ENCODE measurements around the gene NXPE3. TPM values are rescaled to one million over a fixed set of nuclear protein-coding genes. Genes with fewer than 3 reads are reported as not detected.

The NXPE3 gene
- total RNA-seq, 4 donors from 2014 or later, result 1.4 to 62.7 (median 3.2) TPM

DNA sequence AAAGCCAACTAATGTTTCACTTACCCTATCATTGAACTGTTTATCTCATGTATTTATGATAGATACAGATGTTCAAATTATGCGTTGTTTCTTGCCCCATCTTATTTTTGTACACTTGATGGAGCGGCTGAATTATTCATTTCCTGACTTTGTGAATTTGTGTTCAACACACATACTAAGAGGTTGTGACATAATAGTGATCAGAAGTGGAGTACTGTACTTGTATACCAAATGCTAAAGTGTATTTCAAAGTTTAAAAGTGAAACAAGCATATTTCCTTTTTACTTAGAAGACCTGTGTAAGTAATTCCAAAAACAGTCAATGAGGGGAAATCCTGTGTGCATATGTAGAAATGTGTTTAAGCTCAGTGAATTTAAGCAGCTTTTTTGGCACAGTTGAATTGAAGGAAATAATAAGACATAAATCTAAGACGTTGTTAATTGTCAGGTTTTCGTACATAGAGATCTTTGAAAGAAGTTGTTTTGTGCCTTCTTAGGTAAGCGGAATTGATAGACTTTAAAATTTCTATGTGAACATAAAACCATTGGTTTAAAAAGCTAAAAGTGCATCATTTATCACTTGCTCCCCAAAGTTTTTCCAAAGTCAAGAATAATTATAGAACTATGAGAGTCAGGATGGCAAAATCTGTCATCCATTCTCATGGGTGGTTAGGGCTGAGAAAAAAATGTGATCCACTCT, 72.2 kb downstream of the NXPE3 start:
- DNase-seq, result no peak
- peaks cover 0 to 38% (median 3%) of the 10 kb centered on the region in 4 donors for H3K4me1 ChIP-seq
- H3K27ac ChIP-seq, result peak overlapping the region; percentile 99 to 100 (median 100)
- TF ChIP-seq POLR2A (IDR thresholded peaks at IDR 0.05), result no peak
- TF ChIP-seq, protein P1, sequence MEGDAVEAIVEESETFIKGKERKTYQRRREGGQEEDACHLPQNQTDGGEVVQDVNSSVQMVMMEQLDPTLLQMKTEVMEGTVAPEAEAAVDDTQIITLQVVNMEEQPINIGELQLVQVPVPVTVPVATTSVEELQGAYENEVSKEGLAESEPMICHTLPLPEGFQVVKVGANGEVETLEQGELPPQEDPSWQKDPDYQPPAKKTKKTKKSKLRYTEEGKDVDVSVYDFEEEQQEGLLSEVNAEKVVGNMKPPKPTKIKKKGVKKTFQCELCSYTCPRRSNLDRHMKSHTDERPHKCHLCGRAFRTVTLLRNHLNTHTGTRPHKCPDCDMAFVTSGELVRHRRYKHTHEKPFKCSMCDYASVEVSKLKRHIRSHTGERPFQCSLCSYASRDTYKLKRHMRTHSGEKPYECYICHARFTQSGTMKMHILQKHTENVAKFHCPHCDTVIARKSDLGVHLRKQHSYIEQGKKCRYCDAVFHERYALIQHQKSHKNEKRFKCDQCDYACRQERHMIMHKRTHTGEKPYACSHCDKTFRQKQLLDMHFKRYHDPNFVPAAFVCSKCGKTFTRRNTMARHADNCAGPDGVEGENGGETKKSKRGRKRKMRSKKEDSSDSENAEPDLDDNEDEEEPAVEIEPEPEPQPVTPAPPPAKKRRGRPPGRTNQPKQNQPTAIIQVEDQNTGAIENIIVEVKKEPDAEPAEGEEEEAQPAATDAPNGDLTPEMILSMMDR (IDR thresholded peaks at IDR 0.05), result no peak
- peaks cover 3 to 44% (median 5%) of the 10 kb centered on the region in 3 donors for H3K36me3 ChIP-seq
- H3K9me3 ChIP-seq, result no peaks in the 10 kb centered on the region
- peak overlapping the region; percentile 84 to 95 (median 92) for H3K4me3 ChIP-seq
- no peaks in the 10 kb centered on the region for H3K27me3 ChIP-seq

- no peak for DNase-seq
- peaks cover 3 to 52% (median 6%) of the 10 kb centered on the region in 3 donors for H3K36me3 ChIP-seq
- no peaks in the 10 kb centered on the region for H3K9me3 ChIP-seq
- H3K4me3 ChIP-seq, result peak overlapping the region; percentile 7 to 95 (median 92)
- peak overlapping the region; percentile 99 to 100 (median 100) for H3K27ac ChIP-seq
- H3K27me3 ChIP-seq, result no peaks in the 10 kb centered on the region
- peak in 1 of 2 donors; percentile 18 for TF ChIP-seq POLR2A (IDR thresholded peaks at IDR 0.05)
- TF ChIP-seq, protein P1 (IDR thresholded peaks at IDR 0.05), result no peak
- H3K4me1 ChIP-seq, result peaks cover 0 to 42% (median 3%) of the 10 kb centered on the region in 4 donors
Measured at GRCh38 chr3:101851850-101852714, 73.1 kb downstream of the NXPE3 start.

- Histone ChIP-seq H3K27ac (peak overlapping the region in 2 of 4 donors; percentile 15 to 100), H3K36me3 (peaks cover 3 to 64% (median 10%) of the 10 kb centered on the region in 3 donors), H3K27me3 (no peaks in the 10 kb centered on the region), H3K4me1 (peaks cover 0 to 39% (median 3%) of the 10 kb centered on the region in 4 donors), H3K4me3 (peak overlapping the region in 1 of 4 donors; percentile 15), H3K9me3 (no peaks in the 10 kb centered on the region)
- DNase-seq, result no peak
- no peak for TF ChIP-seq POLR2A (IDR thresholded peaks at IDR 0.05)
- TF ChIP-seq, protein P1 (IDR thresholded peaks at IDR 0.05), result no peak
Measured at GRCh38 chr3:101852983-101853840, 74.2 kb downstream of the NXPE3 start.

- TF ChIP-seq, protein P1 (IDR thresholded peaks at IDR 0.05), result no peak
- TF ChIP-seq POLR2A (IDR thresholded peaks at IDR 0.05), result no peak
- no peaks in the 10 kb centered on the region for H3K27me3 ChIP-seq
- DNase-seq, result no peak
- no peaks in the 10 kb centered on the region for H3K9me3 ChIP-seq
- no peak overlapping the region for H3K27ac ChIP-seq
- H3K4me1 ChIP-seq, result peaks cover 0 to 34% (median 3%) of the 10 kb centered on the region in 4 donors
- H3K36me3 ChIP-seq, result peaks cover 3 to 71% (median 10%) of the 10 kb centered on the region in 3 donors
- H3K4me3 ChIP-seq, result no peak overlapping the region
Measured at GRCh38 chr3:101853982-101854381, 75.0 kb downstream of the NXPE3 start.

All from Peyer's patch (tissue), 4 donors.